KMS-11 (cell line): ENCODE measurements around the gene RIN1.

ENCODE experiments used
- H2AFZ ChIP-seq: fragments of 200-600 bp; sonication (generic); 2 replicates; pipeline ENCODE4 v1.6.1; 2016; ENCODE audit warnings: antibody characterized with exemption, mixed run types, low read depth
- H3K27ac ChIP-seq: fragments of 200-600 bp; sonication (generic); 2 replicates; pipeline ENCODE4 v1.6.1; 2016; ENCODE audit warnings: mild to moderate bottlenecking, mixed run types
- H3K27me3 ChIP-seq: fragments of 200-600 bp; sonication (generic); 2 replicates; pipeline ENCODE4 v1.6.1; 2017; ENCODE audit warnings: mild to moderate bottlenecking, low read depth, mixed run types, moderate library complexity; ENCODE audit not compliant: insufficient read depth
- H3K36me3 ChIP-seq: fragments of 200-600 bp; sonication (generic); 2 replicates; pipeline ENCODE4 v1.6.1; 2017; ENCODE audit warnings: mild to moderate bottlenecking, mixed run types; ENCODE audit not compliant: insufficient read depth
- H3K4me1 ChIP-seq: fragments of 200-600 bp; sonication (generic); 2 replicates; pipeline ENCODE4 v1.6.1; 2016; ENCODE audit warnings: mild to moderate bottlenecking, low read depth, mixed run types; ENCODE audit not compliant: poor library complexity, severe bottlenecking
- H3K4me2 ChIP-seq: fragments of 200-600 bp; sonication (generic); 2 replicates; pipeline ENCODE4 v1.7.0; 2016; ENCODE audit warnings: mild to moderate bottlenecking, mixed run types
- H3K4me3 ChIP-seq: fragments of 200-600 bp; sonication (generic); IDR thresholded peaks from 2 replicates; pipeline ENCODE4 v1.6.1; 2017; ENCODE audit warnings: low read depth, low read length, mixed read lengths; ENCODE audit not compliant: insufficient read depth
- H3K79me2 ChIP-seq: fragments of 200-600 bp; sonication (generic); 2 replicates; pipeline ENCODE4 v1.6.1; 2016; ENCODE audit warnings: low read depth, mixed run types; ENCODE audit not compliant: insufficient read depth
- H3K9ac ChIP-seq: fragments of 200-600 bp; sonication (generic); 2 replicates; pipeline ENCODE4 v1.6.1; 2016; ENCODE audit warnings: mild to moderate bottlenecking, mixed run types
- H4K20me1 ChIP-seq: fragments of 200-600 bp; sonication (generic); 2 replicates; pipeline ENCODE4 v1.6.1; 2016; ENCODE audit warnings: mild to moderate bottlenecking, mixed run types; ENCODE audit not compliant: insufficient read depth
- TF ChIP-seq, protein P1 (sequence below): fragments of 200-600 bp; sonication (generic); conservative IDR thresholded peaks from 2 replicates; pipeline ENCODE4 v1.6.1; 2017; ENCODE audit warnings: low read depth, mild to moderate bottlenecking, antibody characterized with exemption, low read length, moderate library complexity, mixed read lengths

Gene RIN1

DNA sequence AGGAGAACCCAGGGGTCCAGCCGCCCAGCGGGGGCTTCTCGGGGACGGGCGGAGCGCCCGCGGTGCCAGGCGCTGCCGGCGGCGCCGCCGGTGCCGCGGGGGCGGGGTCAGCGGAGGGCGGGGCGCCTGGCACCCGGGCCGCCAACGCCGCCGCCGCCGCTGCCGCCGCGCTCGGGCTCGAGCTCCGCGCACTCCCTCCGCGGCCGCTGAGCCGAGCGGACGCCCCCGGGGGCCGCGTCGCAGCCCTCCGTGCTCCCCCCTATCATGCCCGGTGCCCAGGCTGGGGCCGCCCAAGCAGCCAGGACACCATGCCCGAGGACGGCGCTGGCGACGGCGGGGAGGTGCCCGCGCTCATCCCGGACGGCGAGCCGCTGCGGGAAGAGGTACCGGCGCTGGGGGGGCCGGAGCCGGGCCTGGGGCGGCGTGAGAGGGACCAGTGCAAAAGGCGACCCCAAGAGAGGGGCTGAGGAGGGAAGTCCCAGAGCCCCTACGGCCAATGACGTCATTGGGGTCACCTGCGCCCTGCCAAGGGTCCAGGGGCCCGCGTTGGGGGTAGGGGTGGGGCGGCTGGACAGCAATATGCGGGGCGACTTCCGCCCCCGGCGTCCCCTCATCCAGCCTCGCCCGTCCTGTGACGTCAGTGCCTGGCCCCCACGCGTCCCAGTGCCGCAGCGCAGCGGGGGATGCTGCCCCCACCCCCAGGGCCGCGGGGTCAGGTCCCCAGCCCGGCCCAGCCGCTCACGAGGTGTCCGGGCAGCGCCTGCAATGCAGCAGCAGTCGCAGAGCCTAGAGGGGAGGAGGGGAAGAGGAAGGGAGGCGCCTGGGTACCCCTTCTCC lies 44.3 kb downstream of the RIN1 start, which contains the start of gene TMEM151A:
Gene TMEM151A (plus strand): TSS at position 189 of the 837 bp plus-strand sequence. CDS start 120 bp downstream, at position 309.
- H3K4me1 ChIP-seq = peaks cover 16% of the 10 kb centered on the region
- TF ChIP-seq, protein P1, sequence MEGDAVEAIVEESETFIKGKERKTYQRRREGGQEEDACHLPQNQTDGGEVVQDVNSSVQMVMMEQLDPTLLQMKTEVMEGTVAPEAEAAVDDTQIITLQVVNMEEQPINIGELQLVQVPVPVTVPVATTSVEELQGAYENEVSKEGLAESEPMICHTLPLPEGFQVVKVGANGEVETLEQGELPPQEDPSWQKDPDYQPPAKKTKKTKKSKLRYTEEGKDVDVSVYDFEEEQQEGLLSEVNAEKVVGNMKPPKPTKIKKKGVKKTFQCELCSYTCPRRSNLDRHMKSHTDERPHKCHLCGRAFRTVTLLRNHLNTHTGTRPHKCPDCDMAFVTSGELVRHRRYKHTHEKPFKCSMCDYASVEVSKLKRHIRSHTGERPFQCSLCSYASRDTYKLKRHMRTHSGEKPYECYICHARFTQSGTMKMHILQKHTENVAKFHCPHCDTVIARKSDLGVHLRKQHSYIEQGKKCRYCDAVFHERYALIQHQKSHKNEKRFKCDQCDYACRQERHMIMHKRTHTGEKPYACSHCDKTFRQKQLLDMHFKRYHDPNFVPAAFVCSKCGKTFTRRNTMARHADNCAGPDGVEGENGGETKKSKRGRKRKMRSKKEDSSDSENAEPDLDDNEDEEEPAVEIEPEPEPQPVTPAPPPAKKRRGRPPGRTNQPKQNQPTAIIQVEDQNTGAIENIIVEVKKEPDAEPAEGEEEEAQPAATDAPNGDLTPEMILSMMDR = no peak
- H2AFZ ChIP-seq = no peak within 1 kb of the TSS
- H3K36me3 ChIP-seq = no peaks in the 10 kb centered on the region
- H3K79me2 ChIP-seq = peaks cover 8% of the 10 kb centered on the region; the same call in 1 of the 2 replicates
- no peak within 1 kb of the TSS for H3K9ac ChIP-seq
- H3K27ac ChIP-seq = no peak within 1 kb of the TSS
- H4K20me1 ChIP-seq = no peaks in the 10 kb centered on the region
- no peak within 1 kb of the TSS for H3K4me2 ChIP-seq
- H3K4me3 ChIP-seq = no peak within 1 kb of the TSS
- peaks cover 21% of the 10 kb centered on the region for H3K27me3 ChIP-seq

DNA sequence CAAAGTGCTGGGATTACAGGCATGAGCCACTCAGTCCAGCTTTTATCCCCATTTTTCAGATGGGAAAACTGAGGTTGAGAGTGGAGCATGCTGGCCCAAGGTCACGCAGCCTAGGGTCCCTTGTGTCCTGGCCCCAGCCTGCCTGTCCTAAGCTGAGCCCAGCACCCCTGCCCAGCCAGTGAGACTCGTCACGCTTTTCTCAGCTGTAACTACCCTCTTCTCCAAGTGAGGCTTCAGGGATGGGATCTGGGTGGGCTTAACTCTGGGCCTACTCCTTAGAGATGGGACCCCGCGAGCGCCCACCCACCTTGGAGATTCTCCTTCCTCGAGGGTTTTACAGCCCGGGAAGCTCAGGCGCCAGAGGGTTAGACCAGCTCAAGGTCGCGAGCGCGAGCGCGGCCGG lies 44.9 kb downstream of the RIN1 start:
- Histone ChIP-seq H3K4me3 (no peak overlapping the region), H2AFZ (no peak overlapping the region), H4K20me1 (no peaks in the 10 kb centered on the region), H3K4me2 (no peak overlapping the region), H3K36me3 (no peaks in the 10 kb centered on the region), H3K4me1 (peaks cover 16% of the 10 kb centered on the region), H3K27me3 (peaks cover 14% of the 10 kb centered on the region), H3K27ac (no peak overlapping the region), H3K79me2 (peaks cover 8% of the 10 kb centered on the region; the same call in 1 of the 2 replicates), H3K9ac (no peak overlapping the region)
- TF ChIP-seq, protein P1 = no peak

DNA sequence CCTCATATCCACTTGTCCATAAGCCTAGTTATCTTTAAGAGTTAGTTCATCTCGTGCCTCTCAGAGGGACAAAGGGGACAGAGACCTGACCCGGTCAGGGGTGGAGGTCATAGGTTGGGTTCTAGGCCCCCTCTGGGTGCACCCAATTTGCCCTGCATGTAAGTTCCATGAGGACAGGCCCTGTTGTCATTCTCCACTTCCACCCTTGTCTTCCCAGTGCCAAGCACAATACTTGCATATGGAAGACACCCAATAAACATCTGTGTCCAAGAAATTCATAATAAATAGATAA lies 46.0 kb downstream of the RIN1 start:
- H2AFZ ChIP-seq = peak overlapping the region; percentile 73; the same call in 1 of the 2 replicates
- peaks cover 6% of the 10 kb centered on the region; the same call in 1 of the 2 replicates for H3K27me3 ChIP-seq
- peaks cover 8% of the 10 kb centered on the region; the same call in 1 of the 2 replicates for H3K79me2 ChIP-seq
- H3K4me1 ChIP-seq = peaks cover 16% of the 10 kb centered on the region
- H3K4me3 ChIP-seq = no peak overlapping the region
- no peak overlapping the region; the same call in 1 of the 2 replicates for H3K9ac ChIP-seq
- peak overlapping the region; percentile 62 for H3K4me2 ChIP-seq
- no peaks in the 10 kb centered on the region for H4K20me1 ChIP-seq
- H3K27ac ChIP-seq = no peak overlapping the region
- H3K36me3 ChIP-seq = no peaks in the 10 kb centered on the region
- TF ChIP-seq, protein P1 = no peak

DNA sequence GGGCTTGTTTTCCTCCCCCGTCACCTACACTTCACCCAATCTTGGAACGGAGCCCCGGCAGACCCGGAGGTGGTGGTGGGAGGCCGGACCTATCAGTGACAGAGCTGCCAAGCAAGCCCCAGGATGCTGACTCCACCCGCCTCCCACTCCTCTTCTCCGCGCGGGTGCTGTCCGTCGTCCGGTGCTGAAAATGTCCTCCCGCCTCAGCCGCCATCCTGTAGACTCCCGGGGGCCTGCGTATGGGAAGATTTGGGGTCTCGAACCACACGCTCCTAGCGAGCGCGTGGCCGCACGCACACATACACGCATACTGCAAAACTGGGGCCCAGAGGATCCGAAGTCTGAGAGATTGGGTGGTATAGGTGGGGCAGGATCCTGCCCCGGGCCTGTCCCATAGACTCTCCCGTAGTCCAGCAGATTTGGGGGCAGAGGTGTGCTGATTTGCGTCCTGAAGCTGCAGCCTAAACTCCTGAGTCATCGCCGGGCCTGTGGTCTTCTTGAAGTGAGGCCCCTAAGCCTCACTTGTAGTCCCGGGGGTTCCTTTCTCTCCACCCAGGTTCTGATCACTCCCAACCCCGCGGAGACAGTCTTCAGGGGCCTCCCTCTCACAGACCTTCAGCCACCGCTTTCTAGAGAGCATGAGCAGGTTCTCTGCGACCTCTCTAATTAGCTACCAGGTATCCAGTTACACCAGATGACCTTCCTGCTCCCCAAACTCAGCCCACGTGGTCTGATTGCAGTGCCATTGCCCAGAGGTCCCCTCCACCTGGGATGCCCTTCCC lies 46.5 kb downstream of the RIN1 start:
- Histone ChIP-seq H3K4me1 (peaks cover 16% of the 10 kb centered on the region), H3K4me3 (no peak overlapping the region), H3K36me3 (no peaks in the 10 kb centered on the region), H3K27ac (peak overlapping the region; percentile 61), H3K4me2 (peak overlapping the region; percentile 62), H4K20me1 (no peaks in the 10 kb centered on the region), H3K79me2 (peaks cover 8% of the 10 kb centered on the region; the same call in 1 of the 2 replicates), H2AFZ (peak overlapping the region; percentile 73; the same call in 1 of the 2 replicates), H3K9ac (peak overlapping the region; percentile 17; the same call in 1 of the 2 replicates), H3K27me3 (peaks cover 5% of the 10 kb centered on the region; the same call in 1 of the 2 replicates)
- TF ChIP-seq, protein P1 = no peak
